Aorta (tissue), 5 donors: ENCODE measurements around the gene PCDH17. TPM values are rescaled to one million over a fixed set of nuclear protein-coding genes. Genes with fewer than 3 reads are reported as not detected.

Source experiments
- ATAC-seq: fragments of 200-7000 bp; cut with Tn5 transposase; one replicate; pipeline ENCODE4 v1.9.1; 2022; ENCODE audit warnings: moderate library complexity; ENCODE audit not compliant: low FRiP score
- DNase-seq, 2 donors: peaks; one replicate each; pipeline ENCODE4 v3.0.0-alpha.2; 2020
- H3K27ac ChIP-seq, 2 donors: one replicate each; pipeline ENCODE4 v1.5.1; 2013; ENCODE audit warnings: low read length in 2 of 2, mild to moderate bottlenecking in 2 of 2, moderate library complexity in 2 of 2, control low read depth in 1 of 2, inconsistent platforms in 1 of 2, low read depth in 1 of 2
- H3K27me3 ChIP-seq, 2 donors: one replicate each; pipeline ENCODE4 v1.6.1; 2013; ENCODE audit warnings: control low read depth in 1 of 2, low read length in 1 of 2, mild to moderate bottlenecking in 1 of 2, moderate library complexity in 1 of 2; ENCODE audit not compliant: insufficient read depth in 2 of 2, control insufficient read depth in 1 of 2
- H3K36me3 ChIP-seq, 2 donors: one replicate each; pipeline ENCODE4 v1.6.1; 2013; ENCODE audit warnings: control low read depth in 1 of 2, low read length in 1 of 2, mild to moderate bottlenecking in 1 of 2; ENCODE audit not compliant: insufficient read depth in 2 of 2, control insufficient read depth in 1 of 2
- H3K4me1 ChIP-seq, 2 donors: one replicate each; pipeline ENCODE4 v1.6.1; 2013; ENCODE audit warnings: low read length in 2 of 2, control low read depth in 1 of 2, mild to moderate bottlenecking in 1 of 2, moderate library complexity in 1 of 2; ENCODE audit not compliant: insufficient read depth in 2 of 2, control insufficient read depth in 1 of 2
- H3K4me3 ChIP-seq, 2 donors: one replicate each; pipeline ENCODE4 v1.5.1; 2013; ENCODE audit warnings: low read length in 2 of 2, control low read depth in 1 of 2, mild to moderate bottlenecking in 1 of 2
- H3K9me3 ChIP-seq: one replicate; pipeline ENCODE4 v1.6.1; 2013; ENCODE audit warnings: mild to moderate bottlenecking, low read length; ENCODE audit not compliant: control insufficient read depth
- WGBS, 2 donors: extraction: QIAGEN DNeasy Blood & Tissue Kit; methylation state at CpG; one replicate each; pipeline ENCODE4 v1.1.7; 2013; 5-methylcytosine and 5-hydroxymethylcytosine counted together
- intact Hi-C, 2 donors: fragments of 100-400 bp; cut with DNase I; formaldehyde crosslinking; loops; one replicate each; pipeline versions ENCODE4 v1.14.2 to v1.15.0; 2022
- polyA plus RNA-seq, 2 donors: library from polyadenylated mRNA; stranded (reverse); fragments of 200-250 nt; gene quantifications; one replicate each; pipeline ENCODE4 v1.2.3, GENCODE V29; 2013
- total RNA-seq, 2 donors: library from RNA; stranded (reverse); fragmentation: NEBNext Ultra II Directional; extraction: Animal tissue kit (Norgen Biotek cat#: 25700); gene quantifications; one replicate each; pipeline ENCODE4 v1.2.1, GENCODE V29; 2021
- donor health status: healthy with polysubstance abuse.
- donor health status: Bipolar disorder and iron deficiency.
- donor health status: DM: no; HTN: no; CAD: no.
- donor health status: DM: no; HTN: no; CAD: no.
- donor health status: DM: yes; HTN: yes; CAD: no.

The PCDH17 gene
- total and polyA plus RNA-seq, 4 donors = 0.13 to 20.8 (median 6.7) TPM

DNA sequence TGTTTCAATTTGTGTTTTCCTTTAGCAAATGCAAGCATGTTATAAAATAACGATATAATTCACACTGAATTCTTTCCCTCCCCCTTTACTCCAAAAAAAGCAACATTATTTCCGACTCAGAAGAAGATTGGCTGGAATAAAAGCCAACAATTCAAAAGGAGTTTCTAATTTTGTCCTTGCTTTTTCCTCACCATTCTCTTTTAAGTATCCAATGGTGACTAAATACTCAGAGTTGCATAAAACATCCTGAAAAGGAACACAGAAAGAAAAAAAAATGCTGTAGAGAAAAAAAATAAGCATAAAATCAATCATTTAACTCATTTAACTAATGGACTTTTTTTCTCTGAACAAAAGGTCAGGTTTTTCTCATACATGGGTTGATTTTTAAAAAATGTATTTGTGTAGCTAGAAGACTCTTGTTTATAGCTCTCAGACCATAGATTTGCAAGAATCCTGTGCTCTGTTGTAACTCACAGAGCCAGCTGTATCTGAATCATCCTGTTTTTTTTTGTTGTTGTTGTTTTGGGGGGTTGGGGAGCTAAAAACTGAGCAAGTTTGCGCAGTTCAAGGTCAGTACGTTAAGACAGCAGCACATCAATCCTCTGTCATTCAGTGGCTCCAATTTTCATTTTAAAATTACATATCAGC is 108.1 kb downstream of the PCDH17 start:
- Histone ChIP-seq H3K36me3 (no peaks in the 10 kb centered on the region), H3K27me3 (no peaks in the 10 kb centered on the region), H3K4me1 (peaks cover 0 to 2% of the 10 kb centered on the region in 2 donors), H3K27ac (no peak overlapping the region), H3K9me3 (no peaks in the 10 kb centered on the region), H3K4me3 (no peak overlapping the region)
- no peak for ATAC-seq
- no peak for DNase-seq
- 12 to 22% methylated on average over 4 of the region's 4 CpGs for WGBS, 2 donors
- intact Hi-C loops = no loop called here

DNA sequence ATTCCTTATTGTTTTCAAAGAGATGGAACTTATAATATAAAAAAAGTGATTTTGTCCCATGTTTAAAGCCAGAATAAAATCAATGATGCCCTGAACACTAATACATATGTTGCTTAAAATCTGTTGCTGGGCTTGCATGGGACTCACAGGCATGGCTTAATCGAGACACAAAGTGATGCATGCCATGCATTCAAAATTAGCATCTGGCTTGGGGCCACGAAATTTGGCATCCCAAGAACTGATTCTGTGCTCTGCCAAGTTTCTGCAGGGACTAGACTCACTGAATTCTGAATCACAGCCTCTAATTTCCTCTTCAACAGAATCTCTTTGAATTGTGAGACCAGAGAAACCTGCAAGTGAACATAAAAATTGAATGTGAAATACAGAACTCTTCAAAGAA is 109.2 kb downstream of the PCDH17 start:
- no peak for ATAC-seq
- H3K27me3 ChIP-seq = no peaks in the 10 kb centered on the region
- H3K27ac ChIP-seq = no peak overlapping the region
- H3K4me3 ChIP-seq = no peak overlapping the region
- H3K4me1 ChIP-seq = peaks cover 0 to 2% of the 10 kb centered on the region in 2 donors
- DNase-seq = no peak
- H3K9me3 ChIP-seq = no peaks in the 10 kb centered on the region
- intact Hi-C loops = no loop called here
- H3K36me3 ChIP-seq = no peaks in the 10 kb centered on the region
- 1 to 3% methylated on average over 2 of the region's 2 CpGs for WGBS, 2 donors

DNA sequence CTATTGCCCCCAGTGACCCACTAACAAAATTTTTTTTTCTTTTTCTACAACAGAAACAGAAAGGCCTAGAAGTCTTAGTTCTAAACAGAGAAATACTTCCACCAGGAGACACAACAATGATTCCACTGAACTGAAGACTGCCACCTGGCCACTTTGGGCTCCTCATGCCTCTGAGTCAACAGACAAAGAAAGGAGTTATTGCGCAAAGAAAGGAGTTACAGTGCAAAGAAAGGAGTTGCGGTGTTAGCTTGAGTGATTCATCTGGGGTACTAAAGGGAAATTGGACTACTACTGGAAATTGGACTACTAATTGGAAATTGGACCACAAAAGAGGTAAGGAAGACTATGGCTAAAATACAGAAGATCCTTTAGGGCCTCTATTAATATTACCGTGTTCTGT is 116.6 kb downstream of the PCDH17 start:
- peaks cover 1% of the 10 kb centered on the region for H3K9me3 ChIP-seq
- DNase-seq (no peak), ATAC-seq (no peak)
- H3K27ac ChIP-seq = no peak overlapping the region
- H3K36me3 ChIP-seq = no peaks in the 10 kb centered on the region
- 83 to 92% methylated on average over 3 of the region's 3 CpGs for WGBS, 2 donors
- H3K4me3 ChIP-seq = no peak overlapping the region
- intact Hi-C loops = no loop called here
- H3K27me3 ChIP-seq = no peaks in the 10 kb centered on the region
- H3K4me1 ChIP-seq = no peaks in the 10 kb centered on the region

DNA sequence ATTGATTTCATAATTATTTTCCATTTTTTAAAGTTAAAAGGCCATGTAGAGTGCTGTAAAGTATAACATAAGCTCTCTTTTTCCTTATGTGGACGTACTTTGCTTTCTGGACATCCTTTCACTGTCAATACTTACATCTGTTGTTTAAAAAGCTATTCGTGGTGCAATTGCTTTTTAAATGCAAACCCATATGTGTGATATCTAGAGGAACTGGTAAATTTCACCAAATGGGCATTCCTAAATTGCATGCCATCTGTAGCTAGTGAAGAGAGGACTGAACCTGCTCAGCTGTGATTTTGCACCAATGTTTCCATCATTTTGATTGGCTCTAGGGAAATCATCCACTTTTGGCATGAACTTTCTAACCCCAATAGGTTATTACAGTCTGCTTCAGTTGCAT is 129.4 kb downstream of the PCDH17 start:
- Histone ChIP-seq H3K27ac (no peak overlapping the region), H3K9me3 (no peaks in the 10 kb centered on the region), H3K4me3 (no peak overlapping the region), H3K4me1 (no peaks in the 10 kb centered on the region), H3K27me3 (no peaks in the 10 kb centered on the region), H3K36me3 (no peaks in the 10 kb centered on the region)
- WGBS, 2 donors = 51 to 58% methylated on average over 2 of the region's 2 CpGs
- intact Hi-C loops = no loop called here
- no peak for DNase-seq
- ATAC-seq = no peak

DNA sequence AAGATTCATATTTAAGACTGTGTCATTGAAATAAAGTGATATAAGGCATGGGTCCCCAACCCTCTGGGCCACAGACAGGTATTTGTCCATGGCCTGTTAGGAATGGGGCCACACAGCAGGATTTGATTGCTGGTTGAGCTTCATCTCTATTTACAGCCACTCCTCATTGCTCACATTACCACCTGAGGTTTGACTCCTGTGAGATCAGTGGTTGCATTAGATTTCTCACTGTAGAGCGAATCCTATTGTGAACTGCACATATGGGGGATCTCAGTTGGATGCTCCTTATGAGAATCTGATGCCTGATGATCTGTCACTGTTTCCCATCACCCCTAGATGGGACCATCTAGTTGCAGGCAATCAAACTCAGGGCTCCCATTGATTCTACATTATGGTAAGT is 132.1 kb downstream of the PCDH17 start:
- Histone ChIP-seq H3K36me3 (no peaks in the 10 kb centered on the region), H3K4me1 (no peaks in the 10 kb centered on the region), H3K27me3 (no peaks in the 10 kb centered on the region), H3K4me3 (no peak overlapping the region), H3K27ac (no peak overlapping the region), H3K9me3 (no peaks in the 10 kb centered on the region)
- DNase-seq (no peak), ATAC-seq (no peak)
- 72 to 76% methylated on average over 1 of the region's 1 CpG for WGBS, 2 donors
- intact Hi-C loops = no loop called here
